Uterus (tissue), 4 donors: ENCODE data around the gene PRRT1. TPM values are rescaled to one million over a fixed set of nuclear protein-coding genes. Genes with fewer than 3 reads are reported as not detected.

Experiments
- DNase-seq, 2 donors: peaks; one replicate each; pipeline ENCODE4 v3.0.0-alpha.2; 2019 to 2020
- H3K27ac ChIP-seq, 2 donors: fragments of 200-600 bp; sonication (generic); 1 replicate in 1 of 2; 2 replicates in 1 of 2; pipeline ENCODE4 v1.5.1; 2016 to 2018
- H3K27me3 ChIP-seq, 2 donors: fragments of 200-600 bp; sonication (generic); one replicate each; pipeline ENCODE4 v1.5.1; 2018 to 2019; ENCODE audit warnings: control low read depth in 1 of 2
- H3K36me3 ChIP-seq, 2 donors: fragments of 200-600 bp; sonication (generic); one replicate each; pipeline ENCODE4 v1.5.1; 2019; ENCODE audit warnings: control low read depth in 1 of 2
- H3K4me1 ChIP-seq, 2 donors: fragments of 200-600 bp; sonication (generic); one replicate each; pipeline ENCODE4 v1.5.1; 2018 to 2019; ENCODE audit warnings: control low read depth in 1 of 2
- H3K4me3 ChIP-seq, 2 donors: fragments of 200-600 bp; sonication (generic); 1 replicate in 1 of 2; 2 replicates in 1 of 2; pipeline ENCODE4 v1.5.1; 2018 to 2019; ENCODE audit warnings: mild to moderate bottlenecking in 1 of 2
- H3K9me3 ChIP-seq, 2 donors: fragments of 200-600 bp; sonication (generic); one replicate each; pipeline ENCODE4 v1.5.1; 2019; ENCODE audit warnings: control low read depth in 1 of 2
- POLR2A ChIP-seq, 2 donors: fragments of 450-650 bp; IDR thresholded peaks; one replicate each; pipeline ENCODE4 v1.6.1; 2016; ENCODE audit warnings: antibody characterized with exemption in 2 of 2, mild to moderate bottlenecking in 1 of 2, moderate library complexity in 1 of 2
- intact Hi-C: fragments of 100-400 bp; cut with DNase I; formaldehyde crosslinking; loops from one replicate; pipeline ENCODE4 v1.15.1; 2023; ENCODE audit warnings: low total_unique reads
- total RNA-seq, 4 donors: library from RNA; depleted of rRNA in 3 of 4; stranded (reverse); fragments of >200 nt in 3 of 4; gene quantifications; one replicate each; pipeline versions ENCODE4 v1.1.0 to v1.2.4, GENCODE V29; 2014 to 2023
- TF ChIP-seq, protein P1 (sequence below), 4 experiments: fragments of 200-600 bp in 2 of 4; fragments of 450-650 bp in 2 of 4; sonication (generic) in 2 of 4; IDR thresholded peaks; one replicate each; pipeline ENCODE4 v1.5.1; 2016 to 2019; ENCODE audit warnings: antibody characterized with exemption in 4 of 4, mild to moderate bottlenecking in 2 of 4, moderate library complexity in 1 of 4
- donor health status: DM: yes; HTN: yes; CAD: no.

Gene PRRT1
- total RNA-seq, 4 donors from 2014 or later = 8.0 to 9.4 TPM; not detected in 2

DNA sequence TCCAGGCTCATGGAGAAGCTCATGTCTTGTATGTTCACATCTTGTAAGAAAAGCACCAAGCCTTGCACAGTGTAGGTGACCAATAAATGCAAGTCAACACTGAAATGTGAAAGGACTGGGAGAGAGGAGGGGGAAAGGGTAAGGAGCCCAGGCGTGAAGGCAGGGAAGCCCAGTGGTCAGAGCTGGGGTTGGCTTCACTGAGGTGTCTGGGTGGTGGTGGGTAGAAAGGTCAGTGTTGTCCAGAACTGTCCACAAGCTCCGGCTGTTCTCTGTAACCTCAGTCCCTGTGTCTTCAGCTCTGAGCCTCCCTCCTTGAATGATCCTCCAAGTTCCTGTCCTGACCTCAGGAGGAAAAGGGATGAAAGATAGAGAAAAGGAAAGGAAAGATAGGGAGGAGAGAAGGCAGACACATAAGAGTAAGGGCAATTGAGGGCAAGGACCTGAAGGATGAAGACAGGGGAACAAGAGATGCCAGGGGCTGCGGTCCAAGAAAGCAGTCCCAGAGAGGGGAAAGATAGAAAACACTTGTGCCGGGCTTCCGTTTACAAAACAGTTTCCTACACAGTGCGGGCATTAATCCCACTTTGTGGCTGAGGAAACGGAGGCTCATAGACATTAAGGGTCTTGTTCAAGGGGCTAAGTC is 40.2 kb downstream of the PRRT1 start:
- no peak overlapping the region for H3K4me3 ChIP-seq
- no peaks in the 10 kb centered on the region for H3K36me3 ChIP-seq
- intact Hi-C loops = no loop called here
- peak; percentile 74 to 80 for DNase-seq
- TF ChIP-seq, protein P1, sequence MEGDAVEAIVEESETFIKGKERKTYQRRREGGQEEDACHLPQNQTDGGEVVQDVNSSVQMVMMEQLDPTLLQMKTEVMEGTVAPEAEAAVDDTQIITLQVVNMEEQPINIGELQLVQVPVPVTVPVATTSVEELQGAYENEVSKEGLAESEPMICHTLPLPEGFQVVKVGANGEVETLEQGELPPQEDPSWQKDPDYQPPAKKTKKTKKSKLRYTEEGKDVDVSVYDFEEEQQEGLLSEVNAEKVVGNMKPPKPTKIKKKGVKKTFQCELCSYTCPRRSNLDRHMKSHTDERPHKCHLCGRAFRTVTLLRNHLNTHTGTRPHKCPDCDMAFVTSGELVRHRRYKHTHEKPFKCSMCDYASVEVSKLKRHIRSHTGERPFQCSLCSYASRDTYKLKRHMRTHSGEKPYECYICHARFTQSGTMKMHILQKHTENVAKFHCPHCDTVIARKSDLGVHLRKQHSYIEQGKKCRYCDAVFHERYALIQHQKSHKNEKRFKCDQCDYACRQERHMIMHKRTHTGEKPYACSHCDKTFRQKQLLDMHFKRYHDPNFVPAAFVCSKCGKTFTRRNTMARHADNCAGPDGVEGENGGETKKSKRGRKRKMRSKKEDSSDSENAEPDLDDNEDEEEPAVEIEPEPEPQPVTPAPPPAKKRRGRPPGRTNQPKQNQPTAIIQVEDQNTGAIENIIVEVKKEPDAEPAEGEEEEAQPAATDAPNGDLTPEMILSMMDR (IDR thresholded peaks at IDR 0.05) = no peak
- no peak for TF ChIP-seq POLR2A (IDR thresholded peaks at IDR 0.05)
- H3K27me3 ChIP-seq = no peaks in the 10 kb centered on the region
- no peaks in the 10 kb centered on the region for H3K9me3 ChIP-seq
- peak overlapping the region; percentile 93 to 94 for H3K27ac ChIP-seq
- H3K4me1 ChIP-seq = peaks cover 11 to 49% of the 10 kb centered on the region in 2 donors

DNA sequence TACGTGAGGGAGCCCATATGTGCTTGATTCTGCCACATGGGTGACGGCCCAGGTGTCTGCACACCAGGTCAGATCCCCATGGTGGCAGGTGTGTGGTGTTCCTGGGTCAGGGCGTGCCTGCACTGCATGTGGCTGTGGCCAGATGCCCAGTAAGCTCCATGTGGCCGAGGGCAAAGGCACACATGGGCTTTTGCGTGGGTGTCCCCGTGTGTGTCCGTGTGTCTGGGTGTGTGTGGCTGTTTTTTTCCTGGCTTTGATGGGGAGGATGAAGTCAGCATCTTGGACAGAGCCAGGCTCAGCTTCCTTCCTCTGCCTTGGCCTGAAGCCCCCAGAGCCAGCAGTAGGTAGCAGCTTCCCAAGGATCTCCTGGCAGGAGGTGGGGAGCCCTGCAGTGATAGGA is 41.1 kb downstream of the PRRT1 start:
- intact Hi-C loops = no loop called here
- peak in 1 of 2 donors; percentile 55 for DNase-seq
- Histone ChIP-seq H3K9me3 (no peaks in the 10 kb centered on the region), H3K4me1 (peaks cover 11 to 49% of the 10 kb centered on the region in 2 donors), H3K4me3 (no peak overlapping the region), H3K27me3 (no peaks in the 10 kb centered on the region), H3K36me3 (no peaks in the 10 kb centered on the region), H3K27ac (peak overlapping the region; percentile 93 to 94)
- TF ChIP-seq POLR2A (IDR thresholded peaks at IDR 0.05) = no peak
- TF ChIP-seq, protein P1 (IDR thresholded peaks at IDR 0.05) = no peak

DNA sequence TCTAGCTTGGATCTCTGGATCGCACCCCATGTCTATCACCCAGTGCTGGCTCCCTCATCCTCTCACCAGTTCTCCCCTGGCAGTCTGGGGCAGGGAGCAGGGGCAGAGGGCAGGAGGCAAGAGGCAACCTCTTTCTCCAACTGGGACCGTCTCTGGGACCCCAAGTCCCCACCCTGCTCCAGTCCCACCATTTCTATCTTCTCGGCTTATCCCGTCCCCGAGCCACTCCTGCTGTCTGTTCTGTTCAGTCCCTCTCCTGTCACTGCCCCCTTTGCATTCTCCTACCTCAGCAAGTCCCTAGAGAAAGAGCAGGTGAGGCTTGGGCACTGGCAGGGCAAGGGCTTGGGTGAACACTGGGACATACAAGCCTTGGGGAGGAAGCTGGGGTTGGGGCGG is 42.0 kb downstream of the PRRT1 start:
- H3K9me3 ChIP-seq = no peaks in the 10 kb centered on the region
- intact Hi-C loops = no loop called here
- no peak for DNase-seq
- H3K4me1 ChIP-seq = peaks cover 11 to 42% of the 10 kb centered on the region in 2 donors
- TF ChIP-seq POLR2A (IDR thresholded peaks at IDR 0.05) = no peak
- TF ChIP-seq, protein P1 (IDR thresholded peaks at IDR 0.05) = no peak
- peak overlapping the region; percentile 50 to 57 for H3K4me3 ChIP-seq
- no peaks in the 10 kb centered on the region for H3K27me3 ChIP-seq
- H3K36me3 ChIP-seq = no peaks in the 10 kb centered on the region
- H3K27ac ChIP-seq = peak overlapping the region; percentile 93 to 94

DNA sequence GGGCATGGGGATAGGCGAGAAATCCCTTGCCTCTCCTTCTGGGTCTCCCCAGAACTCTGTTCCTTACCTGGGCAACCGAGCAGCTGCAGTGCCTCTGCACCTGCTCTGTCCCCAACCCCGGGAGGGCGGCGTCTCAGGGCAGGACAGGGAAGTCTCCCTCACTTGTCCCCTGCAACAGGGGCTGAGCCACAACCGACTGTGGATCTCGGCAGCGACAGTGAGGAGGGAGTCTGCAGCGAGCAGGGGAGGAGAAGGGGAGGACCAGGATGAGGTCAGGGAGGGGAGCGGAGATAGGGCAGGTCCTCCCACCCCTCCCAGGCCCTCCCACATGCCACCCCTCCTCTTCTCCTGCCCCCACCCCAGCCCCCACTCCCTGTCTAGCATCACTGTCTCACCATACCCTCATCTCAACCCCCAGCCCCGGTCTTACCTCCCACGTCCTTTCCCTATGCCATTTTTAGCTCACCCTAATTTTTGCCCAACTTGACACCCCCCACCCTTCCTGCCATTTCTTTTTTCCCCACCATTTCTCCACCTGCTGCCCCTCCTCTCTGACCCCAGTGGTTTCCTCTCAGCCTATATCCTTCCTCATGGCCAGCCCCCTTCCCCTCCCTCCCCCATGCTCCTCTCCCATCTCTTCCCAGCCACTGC is 42.5 kb downstream of the PRRT1 start, which contains the start of gene TNXB:
TNXB (minus strand) TSS at position 225 of the 651 bp plus-strand sequence. CDS start 11,140 bp downstream, outside the sequence.
- peak; percentile 74 to 80 for DNase-seq
- peak; percentile 31 to 62 for TF ChIP-seq POLR2A (IDR thresholded peaks at IDR 0.05)
- TF ChIP-seq, protein P1 (IDR thresholded peaks at IDR 0.05) = no peak
- intact Hi-C loops = no loop called here
- Histone ChIP-seq H3K27ac (peak within 1 kb of the TSS; percentile 93 to 94), H3K4me1 (peaks cover 7 to 37% of the 10 kb centered on the region in 2 donors), H3K27me3 (no peaks in the 10 kb centered on the region), H3K4me3 (peak within 1 kb of the TSS; percentile 50 to 57), H3K9me3 (no peaks in the 10 kb centered on the region), H3K36me3 (no peaks in the 10 kb centered on the region)

DNA sequence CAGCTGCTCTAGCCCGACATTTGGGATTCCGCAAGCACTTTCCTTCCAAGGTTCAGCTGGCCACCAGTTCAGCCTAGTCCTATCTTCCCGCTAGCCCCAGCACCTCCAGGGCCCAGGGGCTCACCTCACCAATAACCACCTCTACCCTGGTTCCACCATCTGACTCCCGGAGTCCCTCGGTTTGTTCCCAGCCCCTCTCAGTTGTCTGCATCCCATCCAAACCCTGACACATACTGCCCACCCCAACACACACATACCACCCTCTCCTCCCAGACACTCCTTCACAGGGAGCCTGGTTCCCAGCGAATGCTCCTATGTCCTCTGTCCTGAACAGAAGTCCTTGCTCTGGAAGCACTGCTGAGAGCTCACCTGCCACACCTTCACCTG is 43.0 kb downstream of the PRRT1 start:
- TF ChIP-seq, protein P1 (IDR thresholded peaks at IDR 0.05) = no peak
- TF ChIP-seq POLR2A (IDR thresholded peaks at IDR 0.05) = no peak
- Histone ChIP-seq H3K27ac (peak overlapping the region; percentile 93 to 94), H3K27me3 (no peaks in the 10 kb centered on the region), H3K36me3 (no peaks in the 10 kb centered on the region), H3K4me3 (peak overlapping the region; percentile 50 to 57), H3K4me1 (peaks cover 6 to 33% of the 10 kb centered on the region in 2 donors), H3K9me3 (no peaks in the 10 kb centered on the region)
- DNase-seq = no peak
- intact Hi-C loops = no loop called here
